H54 (cell line): ENCODE data around the gene RBFOX1.

ENCODE experiments used
- DNase-seq: peaks from one replicate; pipeline ENCODE4 v3.0.0; 2011; ENCODE audit warnings: low spot score, mixed read lengths; ENCODE audit not compliant: insufficient read length
- FAIRE-seq: peaks from 3 replicates; lab custom pipeline; 2011; peaks lifted over from hg19 to GRCh38; lab: Jason Lieb, UNC
- POLR2A ChIP-seq: IDR thresholded peaks from 2 replicates; pipeline ENCODE4 v1.6.1; 2011; ENCODE audit warnings: low read depth, mild to moderate bottlenecking, low read length

The RBFOX1 gene

GRCh38 chr16:7332611-7333010, at the start of gene RBFOX1:
RBFOX1 (plus strand) TSS chr16:7332845.
- DNase-seq (no peak), FAIRE-seq (no peak)
- no peak for TF ChIP-seq POLR2A

GRCh38 chr16:7284780-7285179, 47.9 kb upstream of the RBFOX1 start:
- no peak for DNase-seq
- no peak for TF ChIP-seq POLR2A
- no peak for FAIRE-seq

GRCh38 chr16:7285520-7285919, 47.1 kb upstream of the RBFOX1 start:
- no peak for TF ChIP-seq POLR2A
- FAIRE-seq, result no peak
- DNase-seq, result no peak

GRCh38 chr16:7289299-7289698, 43.3 kb upstream of the RBFOX1 start:
- no peak for TF ChIP-seq POLR2A

GRCh38 chr16:7290682-7291081, 42.0 kb upstream of the RBFOX1 start:
- DNase-seq (no peak), FAIRE-seq (no peak)
- TF ChIP-seq POLR2A, result no peak

More at GRCh38 chr16:7289299-7289698, 43.3 kb upstream of the RBFOX1 start:
- no peak for FAIRE-seq
- DNase-seq, result no peak

- TF ChIP-seq POLR2A, result no peak
- DNase-seq (no peak), FAIRE-seq (no peak)
These were observed 38.6 kb upstream of the RBFOX1 start for GRCh38 chr16:7294020-7294419.

- no peak for TF ChIP-seq POLR2A
- FAIRE-seq (no peak), DNase-seq (no peak)
These were observed 29.5 kb upstream of the RBFOX1 start for GRCh38 chr16:7303052-7303610.

GRCh38 chr16:7303660-7304200, 28.9 kb upstream of the RBFOX1 start:
- no peak for DNase-seq

GRCh38 chr16:7304279-7304678, 28.4 kb upstream of the RBFOX1 start:
- no peak for DNase-seq
- no peak for FAIRE-seq
- TF ChIP-seq POLR2A, result no peak

More at GRCh38 chr16:7303660-7304200, 28.9 kb upstream of the RBFOX1 start:
- no peak for FAIRE-seq
- TF ChIP-seq POLR2A, result no peak

GRCh38 chr16:7304958-7305357, 27.7 kb upstream of the RBFOX1 start:
- no peak for TF ChIP-seq POLR2A
- FAIRE-seq (no peak), DNase-seq (no peak)

GRCh38 chr16:7313170-7313569, 19.5 kb upstream of the RBFOX1 start:
- TF ChIP-seq POLR2A, result no peak
- peak; percentile 13 for DNase-seq
- no peak for FAIRE-seq

- no peak for TF ChIP-seq POLR2A
- no peak for DNase-seq
- FAIRE-seq, result no peak
These were observed 18.5 kb upstream of the RBFOX1 start for GRCh38 chr16:7314163-7314562.

GRCh38 chr16:7315813-7316212, 16.8 kb upstream of the RBFOX1 start:
- FAIRE-seq, result no peak
- TF ChIP-seq POLR2A, result no peak

GRCh38 chr16:7316281-7316888, 16.3 kb upstream of the RBFOX1 start:
- no peak for DNase-seq
- no peak for FAIRE-seq
- no peak for TF ChIP-seq POLR2A

More at GRCh38 chr16:7315813-7316212, 16.8 kb upstream of the RBFOX1 start:
- DNase-seq, result no peak

GRCh38 chr16:7317982-7318381, 14.7 kb upstream of the RBFOX1 start:
- DNase-seq, result no peak
- FAIRE-seq, result no peak
- no peak for TF ChIP-seq POLR2A
